GM12878 (cell line): ENCODE measurements around the gene TMEM161B.

ENCODE experiments used
- ATF7 ChIP-seq: fragments of 450-650 bp; IDR thresholded peaks from 2 replicates; pipeline ENCODE4 v1.6.1; 2016; ENCODE audit warnings: low read depth, mild to moderate bottlenecking
- BRCA1 ChIP-seq: IDR thresholded peaks from 2 replicates; pipeline ENCODE4 v1.6.1; 2011; ENCODE audit warnings: low read depth, low read length, improper control_type of control experiment
- CREB1 ChIP-seq: IDR thresholded peaks from 2 replicates; pipeline ENCODE4 v1.6.1; 2012; ENCODE audit warnings: low read depth, mild to moderate bottlenecking, inconsistent platforms
- EP300 ChIP-seq, 2 experiments: fragments of 150-350 bp in 1 of 2; IDR thresholded peaks; 2 replicates each; pipeline ENCODE4 v1.6.1; 2011 to 2012; ENCODE audit warnings: low read depth in 2 of 2, low read length in 2 of 2, borderline replicate concordance in 1 of 2, improper control_type of control experiment in 1 of 2, inconsistent platforms in 1 of 2; ENCODE audit not compliant: control insufficient read depth in 1 of 2
- FOXK2 ChIP-seq: fragments of 450-650 bp; IDR thresholded peaks from 2 replicates; pipeline ENCODE4 v1.6.1; 2017; ENCODE audit warnings: mild to moderate bottlenecking, moderate library complexity
- HDGF ChIP-seq: fragments of 450-650 bp; IDR thresholded peaks from 2 replicates; pipeline ENCODE4 v1.6.1; 2016; ENCODE audit warnings: antibody characterized with exemption
- MEF2A ChIP-seq: IDR thresholded peaks from 2 replicates; pipeline ENCODE4 v1.6.1; 2011; ENCODE audit warnings: low read depth, mild to moderate bottlenecking, low read length, moderate library complexity; ENCODE audit not compliant: insufficient read depth
- POLR2AphosphoS5 ChIP-seq: IDR thresholded peaks from 2 replicates; pipeline ENCODE4 v1.6.1; 2011; ENCODE audit warnings: mild to moderate bottlenecking, low read length, inconsistent platforms
- RB1 ChIP-seq: fragments of 450-650 bp; formaldehyde crosslinking; IDR thresholded peaks from 2 replicates; pipeline ENCODE4 v1.6.1; 2017; ENCODE audit warnings: mild to moderate bottlenecking, borderline replicate concordance
- SREBF2 ChIP-seq: IDR thresholded peaks from 2 replicates; pipeline ENCODE4 v1.6.1; 2012; ENCODE audit warnings: mild to moderate bottlenecking, low read length
- TAF1 ChIP-seq: IDR thresholded peaks from 2 replicates; pipeline ENCODE4 v1.6.1; 2011; ENCODE audit warnings: mild to moderate bottlenecking, low read depth, low read length, borderline replicate concordance
- ZNF207 ChIP-seq: fragments of 450-650 bp; IDR thresholded peaks from 2 replicates; pipeline ENCODE4 v1.6.1; 2014; ENCODE audit warnings: antibody characterized with exemption, mild to moderate bottlenecking, borderline replicate concordance
- TF ChIP-seq, protein P1 (sequence below): fragments of 450-650 bp; IDR thresholded peaks from 2 replicates; pipeline ENCODE4 v1.6.1; 2017; ENCODE audit warnings: mild to moderate bottlenecking
- TF ChIP-seq, protein P2 (sequence below), 3 experiments: IDR thresholded peaks in 2 of 3; conservative IDR thresholded peaks in 1 of 3; 2 replicates each; pipeline ENCODE4 v1.5.1; 2011; ENCODE audit warnings: low read depth in 3 of 3, low read length in 3 of 3, mild to moderate bottlenecking in 3 of 3, control low read depth in 2 of 3, moderate library complexity in 2 of 3, inconsistent platforms in 1 of 3, mixed read lengths in 1 of 3; ENCODE audit not compliant: control insufficient read depth in 2 of 3, insufficient read depth in 1 of 3; ENCODE audit errors: extremely low read depth in 1 of 3

DNA sequence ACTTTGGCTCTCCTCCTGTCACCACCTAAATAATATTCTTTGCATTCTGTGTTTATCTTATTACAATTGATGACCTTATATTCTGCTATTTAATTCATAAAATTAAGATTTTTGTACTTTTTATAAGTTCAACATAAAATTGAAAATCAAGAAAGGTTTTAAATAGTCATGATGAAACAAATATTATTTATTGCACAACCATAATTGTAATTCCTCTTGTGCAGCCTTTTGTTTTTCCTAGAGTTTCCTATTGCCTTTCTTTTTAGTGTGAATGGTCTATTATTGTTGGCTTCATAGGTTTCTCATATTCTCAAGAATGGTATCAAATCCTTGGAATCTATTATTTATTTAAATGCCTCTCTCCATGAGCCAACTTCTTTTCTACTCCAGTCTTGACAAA is 117.9 kb downstream of the TMEM161B start:
- no peak for TF ChIP-seq ZNF207
- TF ChIP-seq, protein P1, sequence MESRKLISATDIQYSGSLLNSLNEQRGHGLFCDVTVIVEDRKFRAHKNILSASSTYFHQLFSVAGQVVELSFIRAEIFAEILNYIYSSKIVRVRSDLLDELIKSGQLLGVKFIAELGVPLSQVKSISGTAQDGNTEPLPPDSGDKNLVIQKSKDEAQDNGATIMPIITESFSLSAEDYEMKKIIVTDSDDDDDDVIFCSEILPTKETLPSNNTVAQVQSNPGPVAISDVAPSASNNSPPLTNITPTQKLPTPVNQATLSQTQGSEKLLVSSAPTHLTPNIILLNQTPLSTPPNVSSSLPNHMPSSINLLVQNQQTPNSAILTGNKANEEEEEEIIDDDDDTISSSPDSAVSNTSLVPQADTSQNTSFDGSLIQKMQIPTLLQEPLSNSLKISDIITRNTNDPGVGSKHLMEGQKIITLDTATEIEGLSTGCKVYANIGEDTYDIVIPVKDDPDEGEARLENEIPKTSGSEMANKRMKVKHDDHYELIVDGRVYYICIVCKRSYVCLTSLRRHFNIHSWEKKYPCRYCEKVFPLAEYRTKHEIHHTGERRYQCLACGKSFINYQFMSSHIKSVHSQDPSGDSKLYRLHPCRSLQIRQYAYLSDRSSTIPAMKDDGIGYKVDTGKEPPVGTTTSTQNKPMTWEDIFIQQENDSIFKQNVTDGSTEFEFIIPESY = no peak
- TF ChIP-seq CREB1 = no peak
- no peak for TF ChIP-seq RB1
- TF ChIP-seq TAF1 = no peak
- TF ChIP-seq, protein P2, sequence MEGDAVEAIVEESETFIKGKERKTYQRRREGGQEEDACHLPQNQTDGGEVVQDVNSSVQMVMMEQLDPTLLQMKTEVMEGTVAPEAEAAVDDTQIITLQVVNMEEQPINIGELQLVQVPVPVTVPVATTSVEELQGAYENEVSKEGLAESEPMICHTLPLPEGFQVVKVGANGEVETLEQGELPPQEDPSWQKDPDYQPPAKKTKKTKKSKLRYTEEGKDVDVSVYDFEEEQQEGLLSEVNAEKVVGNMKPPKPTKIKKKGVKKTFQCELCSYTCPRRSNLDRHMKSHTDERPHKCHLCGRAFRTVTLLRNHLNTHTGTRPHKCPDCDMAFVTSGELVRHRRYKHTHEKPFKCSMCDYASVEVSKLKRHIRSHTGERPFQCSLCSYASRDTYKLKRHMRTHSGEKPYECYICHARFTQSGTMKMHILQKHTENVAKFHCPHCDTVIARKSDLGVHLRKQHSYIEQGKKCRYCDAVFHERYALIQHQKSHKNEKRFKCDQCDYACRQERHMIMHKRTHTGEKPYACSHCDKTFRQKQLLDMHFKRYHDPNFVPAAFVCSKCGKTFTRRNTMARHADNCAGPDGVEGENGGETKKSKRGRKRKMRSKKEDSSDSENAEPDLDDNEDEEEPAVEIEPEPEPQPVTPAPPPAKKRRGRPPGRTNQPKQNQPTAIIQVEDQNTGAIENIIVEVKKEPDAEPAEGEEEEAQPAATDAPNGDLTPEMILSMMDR (IDR thresholded peaks at IDR 0.05 in 2 of 3, conservative IDR thresholded peaks at IDR 0.05 in 1 of 3; ENCODE audit: control insufficient read depth in 2 of 3, extremely low read depth in 1 of 3, insufficient read depth in 1 of 3, low read depth in 3 of 3, low read length in 3 of 3) = no peak
- TF ChIP-seq MEF2A = no peak
- TF ChIP-seq EP300 (IDR thresholded peaks at IDR 0.05; ENCODE audit: borderline replicate concordance in 1 of 2, control insufficient read depth in 1 of 2, low read depth in 2 of 2, low read length in 2 of 2) = no peak
- TF ChIP-seq HDGF = no peak
- TF ChIP-seq FOXK2 = no peak
- TF ChIP-seq ATF7 = no peak
- TF ChIP-seq BRCA1 = no peak
- no peak for TF ChIP-seq SREBF2
- no peak for TF ChIP-seq POLR2AphosphoS5
